Hepatic stellate cell (primary cell): Measurements from ENCODE around the gene PTBP2.

Experiments used
- DNase-seq: peaks from one replicate; pipeline ENCODE4 v3.0.0; 2011; ENCODE audit warnings: low spot score

Gene PTBP2

GRCh38 chr1:96820671-96821070, 99.1 kb downstream of the PTBP2 start:
- DNase-seq, result no peak

DNA sequence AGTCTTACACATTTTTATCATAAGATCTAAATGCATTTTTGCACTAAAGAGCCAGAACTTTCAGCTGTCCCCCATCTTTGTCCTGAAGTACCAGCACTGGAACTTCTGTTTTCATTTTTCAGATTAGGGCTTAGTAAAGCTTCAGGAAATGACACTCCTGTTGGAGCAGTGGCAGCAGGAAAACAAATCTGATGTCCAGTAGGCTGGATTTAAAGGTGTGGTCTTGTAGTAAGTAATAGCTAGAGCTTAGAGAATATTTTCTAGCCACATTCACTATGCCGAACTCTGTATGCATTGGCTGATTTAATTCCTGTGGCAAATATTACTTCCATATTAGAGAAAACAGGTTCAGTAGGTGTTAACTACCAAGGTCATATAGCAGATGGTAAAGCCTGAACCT, 103.6 kb downstream of the PTBP2 start:
- DNase-seq, result no peak

GRCh38 chr1:96825950-96826576, 104.5 kb downstream of the PTBP2 start:
- no peak for DNase-seq

- DNase-seq, result no peak
Measured at GRCh38 chr1:96833376-96833775, 111.8 kb downstream of the PTBP2 start.

DNA sequence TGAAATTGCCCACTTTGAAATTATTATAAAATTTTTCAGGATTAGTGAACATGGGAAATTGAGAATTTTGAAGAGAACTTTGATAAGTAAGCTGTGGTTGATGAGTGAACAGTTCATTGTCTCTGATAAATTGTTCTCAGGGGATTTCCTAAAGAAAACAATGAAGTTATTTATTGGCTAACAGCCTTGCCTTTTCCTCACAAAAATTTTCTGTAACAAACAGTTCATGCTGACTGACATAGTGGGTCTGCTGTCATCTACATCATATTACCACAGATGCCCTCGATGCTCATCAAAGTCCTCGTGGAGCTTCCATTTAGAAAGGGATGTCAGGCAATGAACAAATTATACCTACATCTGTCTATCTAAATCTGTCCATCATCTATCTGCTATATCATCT, 113.4 kb downstream of the PTBP2 start:
- DNase-seq, result no peak

DNA sequence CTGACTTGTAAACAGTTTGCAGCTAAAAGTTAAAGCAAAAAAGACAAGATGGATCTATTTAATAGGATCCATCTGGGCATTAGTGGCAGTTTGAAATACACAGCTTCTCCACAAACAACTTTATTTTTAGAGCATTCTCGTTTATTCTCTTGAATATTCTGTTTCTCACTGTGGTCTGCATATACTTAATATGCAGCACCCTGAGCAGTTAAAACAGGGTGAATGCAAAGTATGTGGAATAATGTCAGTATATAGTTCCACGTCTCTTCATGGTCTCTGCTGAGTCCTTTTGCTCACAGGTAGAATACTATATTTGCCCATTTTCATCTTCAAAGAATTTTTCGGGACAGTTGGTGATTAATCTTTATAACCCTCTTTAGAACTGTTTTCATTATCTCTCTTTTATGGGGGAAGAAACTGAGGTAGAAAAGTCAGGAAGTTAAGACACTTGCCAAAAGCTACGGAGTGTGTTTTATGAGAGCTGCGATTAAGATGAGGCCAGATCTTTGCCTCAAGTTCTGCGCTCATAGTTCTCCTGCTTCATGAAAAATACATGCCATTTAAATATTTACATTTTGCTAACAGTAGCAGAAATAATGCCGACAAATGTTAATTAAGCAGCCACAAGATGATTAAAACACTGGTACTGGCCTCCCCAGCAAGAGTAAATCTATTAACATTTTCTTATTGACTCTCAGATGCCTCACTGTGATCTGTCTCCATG, 115.6 kb downstream of the PTBP2 start:
- DNase-seq, result no peak

DNA sequence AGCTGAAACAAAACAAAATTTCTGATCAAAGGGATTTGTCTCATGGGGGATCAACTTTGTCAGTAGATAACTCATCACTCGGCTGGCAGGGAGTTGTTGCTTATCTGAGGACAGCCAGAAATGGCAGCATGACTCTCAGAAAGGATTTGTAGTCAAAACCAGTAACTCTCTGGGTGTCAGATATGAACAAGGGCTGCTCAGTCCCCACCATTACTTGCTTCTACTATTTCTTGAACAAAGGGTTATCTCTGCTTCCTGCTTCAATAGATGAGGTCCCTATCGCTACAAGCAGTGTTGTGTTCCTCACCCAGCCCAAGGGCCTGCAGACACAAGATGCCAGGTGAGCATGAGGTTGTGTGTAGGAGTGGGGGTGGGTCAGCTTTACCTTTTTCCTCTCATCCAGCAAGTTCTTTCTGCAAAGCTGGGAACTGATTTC, 116.2 kb downstream of the PTBP2 start:
- no peak for DNase-seq

DNA sequence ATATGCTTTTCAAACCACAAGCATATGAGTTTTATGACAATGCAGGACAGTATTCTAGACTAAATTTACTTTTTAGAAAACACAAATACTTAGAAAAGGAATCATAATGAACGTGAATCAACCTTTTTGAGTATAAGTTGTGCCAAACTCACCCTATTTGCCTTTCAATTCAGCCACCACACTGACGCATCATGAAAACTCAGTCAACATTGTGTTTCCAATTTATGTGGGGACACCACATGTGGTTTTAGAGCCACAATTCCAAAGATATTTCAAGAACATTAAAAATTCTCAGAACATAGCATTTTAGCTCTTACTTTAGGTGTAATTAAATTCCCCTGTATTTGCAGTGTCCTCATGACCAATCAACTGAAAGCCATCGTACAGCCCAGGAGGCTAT, 118.8 kb downstream of the PTBP2 start:
- DNase-seq, result no peak

GRCh38 chr1:96842215-96842614, 120.6 kb downstream of the PTBP2 start:
- no peak for DNase-seq

DNA sequence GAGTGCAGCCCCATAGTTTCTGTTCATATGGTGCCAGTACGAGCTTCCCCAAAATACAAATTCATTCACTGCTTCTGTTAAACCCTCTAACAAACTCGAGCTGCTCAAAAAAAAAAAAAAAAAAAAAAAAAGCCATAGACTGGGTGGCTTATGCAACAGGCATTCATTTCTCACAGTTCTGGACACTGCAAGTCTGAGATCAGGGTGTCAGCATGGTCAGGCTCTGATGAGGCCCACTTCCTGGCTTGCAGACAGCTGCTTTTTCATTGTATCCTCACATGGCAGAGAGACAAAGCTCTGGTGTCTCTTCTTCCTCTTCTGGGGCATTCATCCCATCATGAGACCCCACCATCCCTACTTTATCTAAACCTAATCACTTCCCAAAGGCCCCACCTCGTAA, 121.6 kb downstream of the PTBP2 start:
- no peak for DNase-seq

- no peak for DNase-seq
Measured at GRCh38 chr1:96843601-96844000, 122.0 kb downstream of the PTBP2 start.

- no peak for DNase-seq
Measured at GRCh38 chr1:96845464-96845863, 123.9 kb downstream of the PTBP2 start.

DNA sequence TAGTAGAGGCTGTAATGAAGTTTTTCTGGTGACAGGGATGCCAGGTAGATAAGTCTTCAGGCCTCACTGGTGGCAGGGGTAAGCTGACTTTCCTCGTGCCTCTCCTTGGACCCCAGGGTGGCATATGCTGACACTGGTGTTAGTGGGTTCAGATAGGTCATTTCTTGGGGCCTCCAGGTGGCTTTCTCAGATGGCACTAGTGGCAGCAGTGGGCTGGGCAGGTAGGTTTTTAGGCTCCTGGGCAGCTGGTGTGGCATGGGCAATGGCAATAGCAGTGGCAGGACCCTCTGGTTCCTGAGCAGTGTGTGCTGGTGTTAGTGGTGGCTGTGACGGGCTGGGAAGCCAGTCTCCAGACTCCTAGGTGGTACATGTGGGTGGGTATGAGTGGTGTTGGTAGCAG, 140.3 kb downstream of the PTBP2 start:
- no peak for DNase-seq

- DNase-seq, result no peak
Measured at GRCh38 chr1:96863449-96863848, 141.9 kb downstream of the PTBP2 start.
